ENCODE measurements around the gene KCNJ6. TPM values are rescaled to one million over a fixed set of nuclear protein-coding genes. Genes with fewer than 3 reads are reported as not detected.
A peak's percentile ranks its signal among the peaks of the same experiment; 100 is the strongest.

The KCNJ6 gene
- total and polyA plus RNA-seq, 2 of the 8 experiments (the other 6 are each of a cell fraction or from before 2014, with no cell fraction given) = 0.51 to 1.2 TPM

DNA sequence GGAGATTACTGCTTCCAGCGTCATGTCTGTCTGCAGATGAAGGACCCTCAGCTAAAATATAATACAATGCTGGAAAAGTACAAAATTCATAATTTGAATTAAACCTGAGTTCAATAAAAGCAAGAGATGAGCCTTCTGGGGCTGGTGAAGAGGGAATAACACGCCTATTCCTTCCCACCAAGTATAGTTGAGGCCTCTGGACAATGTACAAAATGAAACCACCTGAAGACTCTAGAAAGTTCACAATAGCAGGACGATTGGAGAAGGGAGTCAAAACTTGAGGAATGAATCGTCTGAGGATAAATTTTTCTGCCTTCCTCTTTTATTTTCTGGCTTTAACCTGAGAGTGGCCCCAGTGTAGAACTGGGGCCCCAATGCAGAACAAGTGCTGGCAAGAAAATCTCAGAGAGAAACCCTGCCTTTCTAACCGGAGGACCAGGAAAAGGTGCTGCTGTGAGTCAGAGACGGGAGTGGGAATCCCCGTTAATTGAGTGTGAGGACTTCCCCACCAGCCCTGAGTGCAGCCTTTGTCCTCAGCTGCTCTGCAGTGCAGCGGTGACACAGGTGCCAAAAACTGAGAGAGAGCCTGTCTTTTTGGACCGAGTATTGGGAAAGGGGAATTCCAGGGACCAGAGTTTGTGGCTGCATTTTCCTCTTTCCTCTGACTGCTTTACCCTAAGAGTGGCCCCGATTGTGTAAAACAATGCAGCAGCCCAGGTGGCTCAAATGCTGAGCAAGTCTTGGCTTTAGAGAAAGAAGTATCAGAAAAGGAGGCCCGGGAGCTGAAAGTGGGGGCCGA lies 284.7 kb downstream of the KCNJ6 start (continued):
- TF ChIP-seq TCF12 (IDR thresholded peaks at IDR 0.05; ENCODE audit: low read depth, low read length) = 0 out of 2 replicates have a peak, but pooled peaks have one; percentile 82
- TF ChIP-seq TEAD4 (IDR thresholded peaks at IDR 0.05; ENCODE audit: low read depth, low read length) = peak; percentile 47; the same call in 1 of the 2 replicates
- no peak for TF ChIP-seq SUZ12 (IDR thresholded peaks at IDR 0.05; ENCODE audit: low read length)
- TF ChIP-seq, protein P1, sequence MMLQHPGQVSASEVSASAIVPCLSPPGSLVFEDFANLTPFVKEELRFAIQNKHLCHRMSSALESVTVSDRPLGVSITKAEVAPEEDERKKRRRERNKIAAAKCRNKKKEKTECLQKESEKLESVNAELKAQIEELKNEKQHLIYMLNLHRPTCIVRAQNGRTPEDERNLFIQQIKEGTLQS (IDR thresholded peaks at IDR 0.05; ENCODE audit: insufficient read depth, low read depth, low read length) = no peak
- no peak for TF ChIP-seq POLR2AphosphoS5 (IDR thresholded peaks at IDR 0.05; ENCODE audit: low read depth, low read length)
- no peak for TF ChIP-seq KDM4A (IDR thresholded peaks at IDR 0.05; ENCODE audit: low read depth, low read length, severe bottlenecking)
- TF ChIP-seq ASH2L (IDR thresholded peaks at IDR 0.05; ENCODE audit: low read length) = peak; percentile 88
- TF ChIP-seq FOSL1 (IDR thresholded peaks at IDR 0.05; ENCODE audit: insufficient read depth, low read depth, low read length) = no peak
- peak; percentile 11; the same call in 1 of the 2 replicates for TF ChIP-seq KDM1A (IDR thresholded peaks at IDR 0.05; ENCODE audit: borderline replicate concordance, low read length)
- no peak for TF ChIP-seq RFX5 (IDR thresholded peaks at IDR 0.05; ENCODE audit: borderline replicate concordance, low read depth, low read length)
- TF ChIP-seq, protein P2, sequence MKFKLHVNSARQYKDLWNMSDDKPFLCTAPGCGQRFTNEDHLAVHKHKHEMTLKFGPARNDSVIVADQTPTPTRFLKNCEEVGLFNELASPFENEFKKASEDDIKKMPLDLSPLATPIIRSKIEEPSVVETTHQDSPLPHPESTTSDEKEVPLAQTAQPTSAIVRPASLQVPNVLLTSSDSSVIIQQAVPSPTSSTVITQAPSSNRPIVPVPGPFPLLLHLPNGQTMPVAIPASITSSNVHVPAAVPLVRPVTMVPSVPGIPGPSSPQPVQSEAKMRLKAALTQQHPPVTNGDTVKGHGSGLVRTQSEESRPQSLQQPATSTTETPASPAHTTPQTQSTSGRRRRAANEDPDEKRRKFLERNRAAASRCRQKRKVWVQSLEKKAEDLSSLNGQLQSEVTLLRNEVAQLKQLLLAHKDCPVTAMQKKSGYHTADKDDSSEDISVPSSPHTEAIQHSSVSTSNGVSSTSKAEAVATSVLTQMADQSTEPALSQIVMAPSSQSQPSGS (IDR thresholded peaks at IDR 0.05; ENCODE audit: low read length) = no peak
- TF ChIP-seq SP4 (IDR thresholded peaks at IDR 0.05; ENCODE audit: low read length) = no peak
- peak in 1 of 2 experiments; percentile 69; a peak in 2 of 4 replicates for TF ChIP-seq HDAC2 (IDR thresholded peaks at IDR 0.05; ENCODE audit: borderline replicate concordance in 1 of 2, low read depth in 2 of 2, low read length in 2 of 2)
- 0 out of 2 replicates have a peak, but pooled peaks have one; percentile 4 for TF ChIP-seq GTF2F1 (IDR thresholded peaks at IDR 0.05; ENCODE audit: borderline replicate concordance, low read depth, low read length)
- peak; percentile 90; the same call in 1 of the 2 replicates for TF ChIP-seq RBBP5 (IDR thresholded peaks at IDR 0.05; ENCODE audit: borderline replicate concordance, low read depth, low read length)
- TF ChIP-seq JUN (IDR thresholded peaks at IDR 0.05; ENCODE audit: low read depth, low read length) = no peak
- TF ChIP-seq BCL11A (IDR thresholded peaks at IDR 0.05; ENCODE audit: low read depth in 2 of 2, low read length in 2 of 2) = no peak
- TF ChIP-seq TAF1 (IDR thresholded peaks at IDR 0.05; ENCODE audit: low read depth, low read length) = no peak; the same call in 1 of the 2 replicates
- TF ChIP-seq POLR2A (IDR thresholded peaks at IDR 0.05; ENCODE audit: control extremely low read depth in 1 of 2, low read depth in 2 of 2, low read length in 2 of 2) = peak in 1 of 2 experiments; percentile 53; a peak in 1 of 3 replicates
- TF ChIP-seq MAFK (IDR thresholded peaks at IDR 0.05; ENCODE audit: low read depth, low read length) = no peak
- no peak for TF ChIP-seq KDM5A (IDR thresholded peaks at IDR 0.05; ENCODE audit: low read length)
- TF ChIP-seq CHD2 (IDR thresholded peaks at IDR 0.05; ENCODE audit: low read length) = no peak
